ENCODE results near the gene NLGN1. TPM values are rescaled to one million over a fixed set of nuclear protein-coding genes. Genes with fewer than 3 reads are reported as not detected.
"Not testable (repeated sequence)": the region's sequence is repeated elsewhere in the genome, so short reads cannot be mapped to it uniquely, and the experiment has no call there.

NLGN1 gene
- 5.7 TPM for total RNA-seq

- Histone ChIP-seq H3K27me3 (ENCODE audit: control insufficient read depth in 3 of 3, insufficient read depth in 3 of 3, low read length in 3 of 3) (peaks cover 6 to 15% (median 8%) of the 10 kb centered on the region in 3 donors), H3K27ac (ENCODE audit: low read depth, low read length) (peak within 1 kb of the TSS; percentile 9), H3K36me3 (ENCODE audit: control insufficient read depth in 3 of 3, insufficient read depth in 3 of 3, low read length in 3 of 3) (no peaks in the 10 kb centered on the region), H3K9me3 (ENCODE audit: control insufficient read depth in 3 of 3, low read length in 3 of 3) (no peaks in the 10 kb centered on the region), H3K4me1 (ENCODE audit: control insufficient read depth in 3 of 3, insufficient read depth in 3 of 3, low read length in 3 of 3) (peaks cover 14 to 25% (median 18%) of the 10 kb centered on the region in 3 donors), H3K4me3 (ENCODE audit: low read length in 3 of 3) (peak within 1 kb of the TSS; percentile 77 to 86 (median 84)), H3K9ac (ENCODE audit: low read depth in 1 of 3, low read length in 3 of 3) (peak within 1 kb of the TSS; percentile 66 to 78 (median 73))
Observed at GRCh38 chr3:173397161-173398110, at the start of gene NLGN1. Gene NLGN1 (plus strand): TSS chr3:173397744.

GRCh38 chr3:173351886-173352285, 45.7 kb upstream of the NLGN1 start:
- no peaks in the 10 kb centered on the region for H3K4me1 ChIP-seq (ENCODE audit: control insufficient read depth in 3 of 3, insufficient read depth in 3 of 3, low read length in 3 of 3)
- no peaks in the 10 kb centered on the region for H3K36me3 ChIP-seq (ENCODE audit: control insufficient read depth in 3 of 3, insufficient read depth in 3 of 3, low read length in 3 of 3)
- H3K27ac ChIP-seq (ENCODE audit: low read depth, low read length) = no peak overlapping the region
- H3K27me3 ChIP-seq (ENCODE audit: control insufficient read depth in 3 of 3, insufficient read depth in 3 of 3, low read length in 3 of 3) = no peaks in the 10 kb centered on the region
- H3K4me3 ChIP-seq (ENCODE audit: low read length in 3 of 3) = no peak overlapping the region
- H3K9me3 ChIP-seq (ENCODE audit: control insufficient read depth in 3 of 3, low read length in 3 of 3) = no peaks in the 10 kb centered on the region
- H3K9ac ChIP-seq (ENCODE audit: low read depth in 1 of 3, low read length in 3 of 3) = no peak overlapping the region

- H3K27ac ChIP-seq (ENCODE audit: low read depth, low read length); H3K9me3 ChIP-seq (ENCODE audit: control insufficient read depth in 3 of 3, low read length in 3 of 3); H3K4me3 ChIP-seq (ENCODE audit: low read length in 3 of 3): not testable (repeated sequence)
Observed at GRCh38 chr3:173353137-173353536, 44.4 kb upstream of the NLGN1 start.

GRCh38 chr3:173354124-173354523, 43.4 kb upstream of the NLGN1 start:
- Histone ChIP-seq H3K9ac (ENCODE audit: low read depth in 1 of 3, low read length in 3 of 3) (no peak overlapping the region), H3K27me3 (ENCODE audit: control insufficient read depth in 3 of 3, insufficient read depth in 3 of 3, low read length in 3 of 3) (no peaks in the 10 kb centered on the region), H3K4me3 (ENCODE audit: low read length in 3 of 3) (no peak overlapping the region), H3K9me3 (ENCODE audit: control insufficient read depth in 3 of 3, low read length in 3 of 3) (no peaks in the 10 kb centered on the region), H3K27ac (ENCODE audit: low read depth, low read length) (no peak overlapping the region), H3K4me1 (ENCODE audit: control insufficient read depth in 3 of 3, insufficient read depth in 3 of 3, low read length in 3 of 3) (no peaks in the 10 kb centered on the region), H3K36me3 (ENCODE audit: control insufficient read depth in 3 of 3, insufficient read depth in 3 of 3, low read length in 3 of 3) (no peaks in the 10 kb centered on the region)

More at GRCh38 chr3:173353137-173353536, 44.4 kb upstream of the NLGN1 start:
- H3K9ac ChIP-seq (ENCODE audit: low read depth in 1 of 3, low read length in 3 of 3); H3K27me3 ChIP-seq (ENCODE audit: control insufficient read depth in 3 of 3, insufficient read depth in 3 of 3, low read length in 3 of 3); H3K4me1 ChIP-seq (ENCODE audit: control insufficient read depth in 3 of 3, insufficient read depth in 3 of 3, low read length in 3 of 3); H3K36me3 ChIP-seq (ENCODE audit: control insufficient read depth in 3 of 3, insufficient read depth in 3 of 3, low read length in 3 of 3): not testable (repeated sequence)

GRCh38 chr3:173371848-173372487, 25.6 kb upstream of the NLGN1 start:
- H3K36me3 ChIP-seq (ENCODE audit: control insufficient read depth in 3 of 3, insufficient read depth in 3 of 3, low read length in 3 of 3) = no peaks in the 10 kb centered on the region
- no peak overlapping the region for H3K9ac ChIP-seq (ENCODE audit: low read depth in 1 of 3, low read length in 3 of 3)
- H3K4me1 ChIP-seq (ENCODE audit: control insufficient read depth in 3 of 3, insufficient read depth in 3 of 3, low read length in 3 of 3) = no peaks in the 10 kb centered on the region
- no peak overlapping the region for H3K4me3 ChIP-seq (ENCODE audit: low read length in 3 of 3)
- H3K27me3 ChIP-seq (ENCODE audit: control insufficient read depth in 3 of 3, insufficient read depth in 3 of 3, low read length in 3 of 3) = no peaks in the 10 kb centered on the region
- H3K27ac ChIP-seq (ENCODE audit: low read depth, low read length) = no peak overlapping the region
- no peaks in the 10 kb centered on the region for H3K9me3 ChIP-seq (ENCODE audit: control insufficient read depth in 3 of 3, low read length in 3 of 3)

- no peaks in the 10 kb centered on the region for H3K27me3 ChIP-seq (ENCODE audit: control insufficient read depth in 3 of 3, insufficient read depth in 3 of 3, low read length in 3 of 3)
- H3K27ac ChIP-seq (ENCODE audit: low read depth, low read length) = no peak overlapping the region
- no peak overlapping the region for H3K4me3 ChIP-seq (ENCODE audit: low read length in 3 of 3)
- no peak overlapping the region for H3K9ac ChIP-seq (ENCODE audit: low read depth in 1 of 3, low read length in 3 of 3)
- H3K36me3 ChIP-seq (ENCODE audit: control insufficient read depth in 3 of 3, insufficient read depth in 3 of 3, low read length in 3 of 3) = no peaks in the 10 kb centered on the region
- no peaks in the 10 kb centered on the region for H3K4me1 ChIP-seq (ENCODE audit: control insufficient read depth in 3 of 3, insufficient read depth in 3 of 3, low read length in 3 of 3)
- no peaks in the 10 kb centered on the region for H3K9me3 ChIP-seq (ENCODE audit: control insufficient read depth in 3 of 3, low read length in 3 of 3)
Observed at GRCh38 chr3:173380681-173381080, 16.9 kb upstream of the NLGN1 start.

GRCh38 chr3:173381936-173382335, 15.6 kb upstream of the NLGN1 start:
- not testable (repeated sequence) for H3K27ac ChIP-seq (ENCODE audit: low read depth, low read length); H3K27me3 ChIP-seq (ENCODE audit: control insufficient read depth in 3 of 3, insufficient read depth in 3 of 3, low read length in 3 of 3); H3K9ac ChIP-seq (ENCODE audit: low read depth in 1 of 3, low read length in 3 of 3); H3K4me3 ChIP-seq (ENCODE audit: low read length in 3 of 3); H3K4me1 ChIP-seq (ENCODE audit: control insufficient read depth in 3 of 3, insufficient read depth in 3 of 3, low read length in 3 of 3); H3K36me3 ChIP-seq (ENCODE audit: control insufficient read depth in 3 of 3, insufficient read depth in 3 of 3, low read length in 3 of 3); H3K9me3 ChIP-seq (ENCODE audit: control insufficient read depth in 3 of 3, low read length in 3 of 3)

- H3K27ac ChIP-seq (ENCODE audit: low read depth, low read length) = peak overlapping the region; percentile 56
- H3K4me3 ChIP-seq (ENCODE audit: low read length in 3 of 3) = peak overlapping the region; percentile 77 to 86 (median 81)
- H3K27me3 ChIP-seq (ENCODE audit: control insufficient read depth in 3 of 3, insufficient read depth in 3 of 3, low read length in 3 of 3) = peaks cover 4 to 15% (median 5%) of the 10 kb centered on the region in 3 donors
- H3K36me3 ChIP-seq (ENCODE audit: control insufficient read depth in 3 of 3, insufficient read depth in 3 of 3, low read length in 3 of 3) = no peaks in the 10 kb centered on the region
- peaks cover 14 to 25% (median 18%) of the 10 kb centered on the region in 3 donors for H3K4me1 ChIP-seq (ENCODE audit: control insufficient read depth in 3 of 3, insufficient read depth in 3 of 3, low read length in 3 of 3)
- H3K9me3 ChIP-seq (ENCODE audit: control insufficient read depth in 3 of 3, low read length in 3 of 3) = no peaks in the 10 kb centered on the region
- H3K9ac ChIP-seq (ENCODE audit: low read depth in 1 of 3, low read length in 3 of 3) = peak overlapping the region; percentile 60 to 70 (median 65)
Observed at GRCh38 chr3:173395073-173395411, 2.5 kb upstream of the NLGN1 start.

GRCh38 chr3:173395412-173396181, 1.9 kb upstream of the NLGN1 start:
- Histone ChIP-seq H3K4me1 (ENCODE audit: control insufficient read depth in 3 of 3, insufficient read depth in 3 of 3, low read length in 3 of 3) (peaks cover 14 to 25% (median 18%) of the 10 kb centered on the region in 3 donors), H3K27ac (ENCODE audit: low read depth, low read length) (peak overlapping the region; percentile 56), H3K36me3 (ENCODE audit: control insufficient read depth in 3 of 3, insufficient read depth in 3 of 3, low read length in 3 of 3) (no peaks in the 10 kb centered on the region), H3K27me3 (ENCODE audit: control insufficient read depth in 3 of 3, insufficient read depth in 3 of 3, low read length in 3 of 3) (peaks cover 4 to 15% (median 8%) of the 10 kb centered on the region in 3 donors), H3K9me3 (ENCODE audit: control insufficient read depth in 3 of 3, low read length in 3 of 3) (no peaks in the 10 kb centered on the region), H3K9ac (ENCODE audit: low read depth in 1 of 3, low read length in 3 of 3) (peak overlapping the region; percentile 60 to 70 (median 65)), H3K4me3 (ENCODE audit: low read length in 3 of 3) (peak overlapping the region; percentile 77 to 86 (median 81))
